NCI-H1436 (cell line): ENCODE measurements around the gene TMEM273.
"Not testable (repeated sequence)": the region's sequence is repeated elsewhere in the genome, so short reads cannot be mapped to it uniquely, and the experiment has no call there.

Source experiments
- DNase-seq: peaks from one replicate; lab custom pipeline; 2025; lab: John Stamatoyannopoulos, UW

The TMEM273 gene

GRCh38 chr10:49204119-49204518, 15.9 kb upstream of the TMEM273 start:
- no peak for DNase-seq

GRCh38 chr10:49202266-49202665, 14.1 kb upstream of the TMEM273 start:
- DNase-seq, result no peak

GRCh38 chr10:49200854-49201253, 12.7 kb upstream of the TMEM273 start:
- DNase-seq, result no peak

GRCh38 chr10:49197171-49197570, 9.0 kb upstream of the TMEM273 start:
- DNase-seq, result no peak

GRCh38 chr10:49195864-49196263, 7.7 kb upstream of the TMEM273 start:
- not testable (repeated sequence) for DNase-seq

- no peak for DNase-seq
Measured at GRCh38 chr10:49194212-49194920, 6.2 kb upstream of the TMEM273 start.

- DNase-seq, result no peak
Measured at GRCh38 chr10:49191349-49191748, 3.2 kb upstream of the TMEM273 start.

GRCh38 chr10:49189422-49189821, 1.2 kb upstream of the TMEM273 start:
- no peak for DNase-seq

GRCh38 chr10:49187044-49187484, 1.1 kb downstream of the TMEM273 start:
- no peak for DNase-seq

GRCh38 chr10:49186613-49187012, 1.6 kb downstream of the TMEM273 start:
- DNase-seq, result no peak

GRCh38 chr10:49185213-49185612, 3.0 kb downstream of the TMEM273 start:
- no peak for DNase-seq

GRCh38 chr10:49184642-49185111, 3.5 kb downstream of the TMEM273 start:
- DNase-seq, result no peak

GRCh38 chr10:49183596-49184542, 4.3 kb downstream of the TMEM273 start:
- no peak for DNase-seq

- no peak for DNase-seq
Measured at GRCh38 chr10:49182776-49183175, 5.4 kb downstream of the TMEM273 start.

- no peak for DNase-seq
Measured at GRCh38 chr10:49180444-49180860, 7.7 kb downstream of the TMEM273 start.

GRCh38 chr10:49179699-49180443, 8.3 kb downstream of the TMEM273 start:
- no peak for DNase-seq

- no peak for DNase-seq
Measured at GRCh38 chr10:49178489-49179471, 9.4 kb downstream of the TMEM273 start.

GRCh38 chr10:49177391-49178355, 10.5 kb downstream of the TMEM273 start:
- DNase-seq, result no peak
